ENCODE data around the gene EPRS1.

The EPRS1 gene

GRCh38 chr1:220044678-220045355 is 1.5 kb downstream of the EPRS1 start:
- TF ChIP-seq CTCF (IDR thresholded peaks at IDR 0.05), result no peak

- no peak for TF ChIP-seq CTCF (IDR thresholded peaks at IDR 0.05)
These were observed 2.7 kb downstream of the EPRS1 start for GRCh38 chr1:220043646-220044045.

GRCh38 chr1:220040028-220040596 is 6.2 kb downstream of the EPRS1 start:
- no peak for TF ChIP-seq CTCF (IDR thresholded peaks at IDR 0.05)

- no peak for TF ChIP-seq CTCF (IDR thresholded peaks at IDR 0.05)
These were observed 7.7 kb downstream of the EPRS1 start for GRCh38 chr1:220038640-220039039.

GRCh38 chr1:220032911-220033310 is 13.4 kb downstream of the EPRS1 start:
- TF ChIP-seq CTCF (IDR thresholded peaks at IDR 0.05), result no peak

- no peak for TF ChIP-seq CTCF (IDR thresholded peaks at IDR 0.05)
These were observed 15.0 kb downstream of the EPRS1 start for GRCh38 chr1:220031287-220031686.

- no peak for TF ChIP-seq CTCF (IDR thresholded peaks at IDR 0.05)
These were observed 17.9 kb downstream of the EPRS1 start for GRCh38 chr1:220028346-220028895.

All from LNCAP (cell line).